AG04450 (cell line): ENCODE data around the gene GABRA6. TPM values are rescaled to one million over a fixed set of nuclear protein-coding genes. Genes with fewer than 3 reads are reported as not detected.

ENCODE experiments used
- CTCF ChIA-PET: fragments of 300-600, 350-600 bp; formaldehyde crosslinking; extraction: SDS; loops from one replicate; lab custom pipeline; 2022; ENCODE audit warnings: antibody characterized with exemption, inconsistent platforms; lab: Charles Lee
- POLR2A ChIA-PET: fragments of 350-600 bp; formaldehyde crosslinking; extraction: SDS; loops from one replicate; lab custom pipeline; 2021; ENCODE audit warnings: antibody characterized with exemption, inconsistent platforms; lab: Yijun Ruan, JAX
- DNase-seq: peaks from one replicate; pipeline ENCODE4 v3.0.0-alpha.2; 2011; ENCODE audit warnings: low read depth, low spot score
- H3K27ac ChIP-seq: one replicate; pipeline ENCODE4 v1.5.1; 2012; ENCODE audit warnings: low read depth, low read length, control low read depth
- H3K27me3 ChIP-seq: one replicate; pipeline ENCODE4 v1.6.0; 2012; ENCODE audit warnings: low read length; ENCODE audit not compliant: control insufficient read depth, insufficient read depth
- H3K4me3 ChIP-seq: 2 replicates; pipeline ENCODE4 v1.5.1; 2011; ENCODE audit warnings: mild to moderate bottlenecking, low read depth, low read length, control low read depth
- H3K9me3 ChIP-seq: 2 replicates; pipeline ENCODE4 v1.5.1; 2012; ENCODE audit warnings: low read length; ENCODE audit not compliant: control insufficient read depth, insufficient read depth
- CTCF ChIP-seq: IDR thresholded peaks from 2 replicates; pipeline ENCODE4 v1.5.1; 2011; ENCODE audit warnings: low read depth, low read length, control low read depth, inconsistent platforms
- polyA plus RNA-seq: library from polyadenylated mRNA; depleted of rRNA; stranded (reverse); fragments of >200 nt; gene quantifications from 2 replicates; pipeline ENCODE4 v1.2.3, GENCODE V29; 2011

GABRA6 gene
- polyA plus RNA-seq, 1 experiment, result not detected

- Histone ChIP-seq H3K4me3 (no peak overlapping the region), H3K9me3 (no peaks in the 10 kb centered on the region), H3K27ac (no peak overlapping the region), H3K27me3 (no peaks in the 10 kb centered on the region)
- no peak for TF ChIP-seq CTCF
- CTCF ChIA-PET, result no interaction called here
- POLR2A ChIA-PET, result no interaction called here
- DNase-seq, result no peak
Observed at GRCh38 chr5:161707382-161707781, 21.9 kb downstream of the GABRA6 start.

- ChIA-PET CTCF (no interaction called here), POLR2A (no interaction called here)
Observed at GRCh38 chr5:161709239-161709638, 23.7 kb downstream of the GABRA6 start.

GRCh38 chr5:161713042-161713441 is 27.5 kb downstream of the GABRA6 start:
- H3K27me3 ChIP-seq, result no peaks in the 10 kb centered on the region
- ChIA-PET CTCF (no interaction called here), POLR2A (no interaction called here)
- TF ChIP-seq CTCF, result no peak
- H3K9me3 ChIP-seq, result peaks cover 8% of the 10 kb centered on the region
- no peak overlapping the region for H3K4me3 ChIP-seq
- no peak for DNase-seq
- H3K27ac ChIP-seq, result no peak overlapping the region

More at GRCh38 chr5:161709239-161709638, 23.7 kb downstream of the GABRA6 start:
- no peak for TF ChIP-seq CTCF
- Histone ChIP-seq H3K4me3 (no peak overlapping the region), H3K27ac (no peak overlapping the region), H3K27me3 (no peaks in the 10 kb centered on the region), H3K9me3 (no peaks in the 10 kb centered on the region)
- no peak for DNase-seq

GRCh38 chr5:161719157-161719556 is 33.6 kb downstream of the GABRA6 start:
- TF ChIP-seq CTCF, result no peak
- DNase-seq, result no peak
- POLR2A ChIA-PET, result no interaction called here
- Histone ChIP-seq H3K27ac (no peak overlapping the region), H3K27me3 (no peaks in the 10 kb centered on the region), H3K4me3 (no peak overlapping the region), H3K9me3 (peaks cover 8% of the 10 kb centered on the region)
- CTCF ChIA-PET, result no interaction called here

GRCh38 chr5:161720460-161720859 is 34.9 kb downstream of the GABRA6 start:
- TF ChIP-seq CTCF, result no peak
- POLR2A ChIA-PET, result no interaction called here
- no peak for DNase-seq
- CTCF ChIA-PET, result no interaction called here
- no peaks in the 10 kb centered on the region for H3K27me3 ChIP-seq
- H3K27ac ChIP-seq, result no peak overlapping the region
- H3K4me3 ChIP-seq, result no peak overlapping the region
- peaks cover 2% of the 10 kb centered on the region; the same call in 1 of the 2 replicates for H3K9me3 ChIP-seq
